ENCODE measurements around the gene PPFIA4. TPM values are rescaled to one million over a fixed set of nuclear protein-coding genes. Genes with fewer than 3 reads are reported as not detected.

The PPFIA4 gene
- total RNA-seq, 120 experiments from 2014 or later, result 47.1 to 253 (median 140) TPM

Other genes starting within 250 kb of the PPFIA4 start
- gene KDM5B, start 218.1 kb upstream of the PPFIA4 start, total RNA-seq, result 100 to 1,000 TPM in 1 of 120 experiments, 10 to 100 TPM in 119; 44.3 to 113 (median 69.3) TPM
- gene PCAT6, start 215.5 kb upstream of the PPFIA4 start, total RNA-seq, result 10 to 100 TPM in 1 of 120 experiments, 1 to 10 TPM in 110, under 1 TPM in 2, not detected in 7; 0.81 to 10.0 (median 2.3) TPM
- 10 to 100 TPM in 118 of 120 experiments, 1 to 10 TPM in 2; 9.4 to 26.6 (median 17.3) TPM for gene RABIF, start 137.3 kb upstream of the PPFIA4 start, total RNA-seq
- 10 to 100 TPM; 22.3 to 47.0 (median 36.2) TPM for gene KLHL12, start 99.3 kb upstream of the PPFIA4 start, total RNA-seq
- 10 to 100 TPM; 51.2 to 87.2 (median 64.4) TPM for gene ADIPOR1, start 68.2 kb upstream of the PPFIA4 start, total RNA-seq
- 10 to 100 TPM; 32.7 to 66.9 (median 46.4) TPM for gene CYB5R1, start 59.2 kb upstream of the PPFIA4 start, total RNA-seq
- 100 to 1,000 TPM in 5 of 120 experiments, 10 to 100 TPM in 115; 37.4 to 106 (median 77.4) TPM for gene TMEM183A, start 19.1 kb upstream of the PPFIA4 start, total RNA-seq
- gene MYOG, start 59.5 kb downstream of the PPFIA4 start, total RNA-seq, result under 1 TPM in 21 of 120 experiments, not detected in 99; 0.26 to 0.91 (median 0.38) TPM
- gene ADORA1, start 101.2 kb downstream of the PPFIA4 start, total RNA-seq, result 100 to 1,000 TPM in 3 of 120 experiments, 10 to 100 TPM in 117; 45.1 to 109 (median 75.9) TPM
- 1 to 10 TPM in 11 of 120 experiments, under 1 TPM in 54, not detected in 55; 0.24 to 4.4 (median 0.48) TPM for gene MYBPH, start 149.3 kb downstream of the PPFIA4 start, total RNA-seq
- 1,000 to 10,000 TPM in 3 of 120 experiments, 100 to 1,000 TPM in 31, 10 to 100 TPM in 86; 17.8 to 1,525 (median 52.6) TPM for gene CHI3L1, start 160.2 kb downstream of the PPFIA4 start, total RNA-seq
- gene CHIT1, start 203.2 kb downstream of the PPFIA4 start, total RNA-seq, result 1 to 10 TPM in 92 of 120 experiments, under 1 TPM in 24, not detected in 4; 0.17 to 6.8 (median 1.6) TPM